ENCODE results near the gene ARMC9. TPM values are rescaled to one million over a fixed set of nuclear protein-coding genes. Genes with fewer than 3 reads are reported as not detected.

Gene ARMC9
- total and polyA plus RNA-seq, 2 of the 13 experiments (the other 11 are each of a cell fraction or from before 2014, with no cell fraction given): 9.1 to 12.8 TPM

- TF ChIP-seq ZNF317 (CRISPR knock-in tag; IDR thresholded peaks at IDR 0.05): peak; percentile 86
- TF ChIP-seq GATAD1 (CRISPR knock-in tag; IDR thresholded peaks at IDR 0.05): 0 out of 2 replicates have a peak, but pooled peaks have one; percentile 25
- no peak for TF ChIP-seq ISX (CRISPR knock-in tag; conservative IDR thresholded peaks at IDR 0.05)
- TF ChIP-seq MED1 (CRISPR knock-in tag; IDR thresholded peaks at IDR 0.05): no peak
- TF ChIP-seq, protein P1, sequence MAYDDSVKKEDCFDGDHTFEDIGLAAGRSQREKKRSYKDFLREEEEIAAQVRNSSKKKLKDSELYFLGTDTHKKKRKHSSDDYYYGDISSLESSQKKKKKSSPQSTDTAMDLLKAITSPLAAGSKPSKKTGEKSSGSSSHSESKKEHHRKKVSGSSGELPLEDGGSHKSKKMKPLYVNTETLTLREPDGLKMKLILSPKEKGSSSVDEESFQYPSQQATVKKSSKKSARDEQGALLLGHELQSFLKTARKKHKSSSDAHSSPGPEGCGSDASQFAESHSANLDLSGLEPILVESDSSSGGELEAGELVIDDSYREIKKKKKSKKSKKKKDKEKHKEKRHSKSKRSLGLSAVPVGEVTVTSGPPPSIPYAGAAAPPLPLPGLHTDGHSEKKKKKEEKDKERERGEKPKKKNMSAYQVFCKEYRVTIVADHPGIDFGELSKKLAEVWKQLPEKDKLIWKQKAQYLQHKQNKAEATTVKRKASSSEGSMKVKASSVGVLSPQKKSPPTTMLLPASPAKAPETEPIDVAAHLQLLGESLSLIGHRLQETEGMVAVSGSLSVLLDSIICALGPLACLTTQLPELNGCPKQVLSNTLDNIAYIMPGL (CRISPR knock-in tag; IDR thresholded peaks at IDR 0.05; ENCODE audit: borderline replicate concordance in 1 of 2, low read depth in 1 of 2): peak; percentile 31 to 49; a peak in 1 of 4 replicates
- 0 out of 2 replicates have a peak, but pooled peaks have one; percentile 46 for TF ChIP-seq GFI1 (CRISPR knock-in tag; IDR thresholded peaks at IDR 0.05; ENCODE audit: borderline replicate concordance)
- TF ChIP-seq RXRB (CRISPR knock-in tag; IDR thresholded peaks at IDR 0.05; ENCODE audit: borderline replicate concordance): peak; percentile 49; the same call in 1 of the 2 replicates
- TF ChIP-seq ZFP36 (IDR thresholded peaks at IDR 0.05; ENCODE audit: borderline replicate concordance, low read depth, low read length, partially characterized antibody): no peak
- peak; percentile 65; the same call in 1 of the 2 replicates for TF ChIP-seq ZNF580 (CRISPR knock-in tag; IDR thresholded peaks at IDR 0.05; ENCODE audit: borderline replicate concordance, low read depth)
- 0 out of 2 replicates have a peak, but pooled peaks have one; percentile 47 for TF ChIP-seq ZNF33A (CRISPR knock-in tag; IDR thresholded peaks at IDR 0.05; ENCODE audit: borderline replicate concordance)
- TF ChIP-seq ZNF788 (CRISPR knock-in tag; IDR thresholded peaks at IDR 0.05; ENCODE audit: borderline replicate concordance): peak; percentile 33; the same call in 1 of the 2 replicates
- TF ChIP-seq NKX3-1 (CRISPR knock-in tag; IDR thresholded peaks at IDR 0.05): no peak
- TF ChIP-seq HDAC2 (CRISPR knock-in tag; IDR thresholded peaks at IDR 0.05): 0 out of 2 replicates have a peak, but pooled peaks have one; percentile 26
- no peak for TF ChIP-seq ZNF841 (CRISPR knock-in tag; IDR thresholded peaks at IDR 0.05; ENCODE audit: borderline replicate concordance)
- 0 out of 2 replicates have a peak, but pooled peaks have one; percentile 31 for TF ChIP-seq ZGPAT (CRISPR knock-in tag; IDR thresholded peaks at IDR 0.05)
- TF ChIP-seq ZNF768 (CRISPR knock-in tag; IDR thresholded peaks at IDR 0.05): peak; percentile 75
- peak; percentile 53; the same call in 1 of the 2 replicates for TF ChIP-seq MIER3 (CRISPR knock-in tag; IDR thresholded peaks at IDR 0.05; ENCODE audit: borderline replicate concordance)
- TF ChIP-seq, protein P2, sequence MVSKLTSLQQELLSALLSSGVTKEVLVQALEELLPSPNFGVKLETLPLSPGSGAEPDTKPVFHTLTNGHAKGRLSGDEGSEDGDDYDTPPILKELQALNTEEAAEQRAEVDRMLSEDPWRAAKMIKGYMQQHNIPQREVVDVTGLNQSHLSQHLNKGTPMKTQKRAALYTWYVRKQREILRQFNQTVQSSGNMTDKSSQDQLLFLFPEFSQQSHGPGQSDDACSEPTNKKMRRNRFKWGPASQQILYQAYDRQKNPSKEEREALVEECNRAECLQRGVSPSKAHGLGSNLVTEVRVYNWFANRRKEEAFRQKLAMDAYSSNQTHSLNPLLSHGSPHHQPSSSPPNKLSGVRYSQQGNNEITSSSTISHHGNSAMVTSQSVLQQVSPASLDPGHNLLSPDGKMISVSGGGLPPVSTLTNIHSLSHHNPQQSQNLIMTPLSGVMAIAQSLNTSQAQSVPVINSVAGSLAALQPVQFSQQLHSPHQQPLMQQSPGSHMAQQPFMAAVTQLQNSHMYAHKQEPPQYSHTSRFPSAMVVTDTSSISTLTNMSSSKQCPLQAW (CRISPR knock-in tag; IDR thresholded peaks at IDR 0.05): 0 out of 2 replicates have a peak, but pooled peaks have one; percentile 73
- TF ChIP-seq LCORL (IDR thresholded peaks at IDR 0.05): no peak
- 0 out of 2 replicates have a peak, but pooled peaks have one; percentile 19 for TF ChIP-seq LCORL (CRISPR knock-in tag; IDR thresholded peaks at IDR 0.05)
- TF ChIP-seq PPARG (CRISPR knock-in tag; conservative IDR thresholded peaks at IDR 0.05): 0 out of 2 replicates have a peak, but pooled peaks have one; percentile 22
These were observed 98.9 kb downstream of the ARMC9 start (continued) for GRCh38 chr2:231297108-231297908.

All from HepG2 (cell line).